Activated T-cell treated with anti-CD3 and anti-CD28 coated beads, Interleukin-2, amount 50 U/mL, for 1 hour (primary cell): Measurements from ENCODE around the gene HCRTR1.
"Not testable (repeated sequence)": the region's sequence is repeated elsewhere in the genome, so short reads cannot be mapped to it uniquely, and the experiment has no call there.

Experiments
- DNase-seq: peaks from one replicate; pipeline ENCODE4 v3.0.0-alpha.2; 2020

HCRTR1 gene

GRCh38 chr1:31581821-31582810 is 35.4 kb upstream of the HCRTR1 start:
- no peak for DNase-seq

- no peak for DNase-seq
Observed at GRCh38 chr1:31583082-31583994, 34.2 kb upstream of the HCRTR1 start.

- no peak for DNase-seq
Observed at GRCh38 chr1:31583995-31584868, 33.3 kb upstream of the HCRTR1 start.

- no peak for DNase-seq
Observed at GRCh38 chr1:31584869-31585735, 32.4 kb upstream of the HCRTR1 start.

- DNase-seq, result no peak
Observed at GRCh38 chr1:31585736-31586365, 31.6 kb upstream of the HCRTR1 start.

- no peak for DNase-seq
Observed at GRCh38 chr1:31586376-31587327, 30.8 kb upstream of the HCRTR1 start.

- not testable (repeated sequence) for DNase-seq
Observed at GRCh38 chr1:31587328-31587699, 30.2 kb upstream of the HCRTR1 start.

- peak; percentile 46 for DNase-seq
Observed at GRCh38 chr1:31587720-31588423, 29.6 kb upstream of the HCRTR1 start.

- DNase-seq, result no peak
Observed at GRCh38 chr1:31588751-31589515, 28.6 kb upstream of the HCRTR1 start.

- no peak for DNase-seq
Observed at GRCh38 chr1:31591425-31592093, 25.9 kb upstream of the HCRTR1 start.

- DNase-seq, result no peak
Observed at GRCh38 chr1:31592132-31592531, 25.4 kb upstream of the HCRTR1 start.

- no peak for DNase-seq
Observed at GRCh38 chr1:31593136-31593665, 24.3 kb upstream of the HCRTR1 start.

GRCh38 chr1:31593770-31594632 is 23.5 kb upstream of the HCRTR1 start:
- DNase-seq, result peak; percentile 72

GRCh38 chr1:31595836-31596736 is 21.4 kb upstream of the HCRTR1 start:
- no peak for DNase-seq

- no peak for DNase-seq
Observed at GRCh38 chr1:31596737-31597097, 20.8 kb upstream of the HCRTR1 start.
